HG03521 (cell line): Measurements from ENCODE around the gene NAALADL2.

ENCODE experiments used
- ATAC-seq: cut with Tn5 transposase; IDR thresholded peaks from one replicate; pipeline ENCODE4 v1.9.1; 2021; ENCODE audit warnings: mild to moderate bottlenecking, moderate library complexity; ENCODE audit not compliant: unreplicated experiment

The NAALADL2 gene

GRCh38 chr3:175619369-175619768 lies 760.2 kb downstream of the NAALADL2 start:
- no peak for ATAC-seq

- ATAC-seq = no peak
Measured at GRCh38 chr3:175620093-175620492, 761.0 kb downstream of the NAALADL2 start.

GRCh38 chr3:175620532-175620931 lies 761.4 kb downstream of the NAALADL2 start:
- ATAC-seq = no peak

GRCh38 chr3:175640958-175641357 lies 781.8 kb downstream of the NAALADL2 start:
- no peak for ATAC-seq

GRCh38 chr3:175646865-175647264 lies 787.7 kb downstream of the NAALADL2 start:
- no peak for ATAC-seq

GRCh38 chr3:175648899-175649298 lies 789.8 kb downstream of the NAALADL2 start:
- no peak for ATAC-seq

- no peak for ATAC-seq
Measured at GRCh38 chr3:175651716-175652115, 792.6 kb downstream of the NAALADL2 start.

- no peak for ATAC-seq
Measured at GRCh38 chr3:175655351-175655750, 796.2 kb downstream of the NAALADL2 start.

- ATAC-seq = no peak
Measured at GRCh38 chr3:175656461-175656860, 797.3 kb downstream of the NAALADL2 start.

GRCh38 chr3:175659670-175660350 lies 800.7 kb downstream of the NAALADL2 start:
- ATAC-seq = no peak

- ATAC-seq = no peak
Measured at GRCh38 chr3:175662815-175663214, 803.7 kb downstream of the NAALADL2 start.

- ATAC-seq = no peak
Measured at GRCh38 chr3:175664911-175665310, 805.8 kb downstream of the NAALADL2 start.

GRCh38 chr3:175668300-175668699 lies 809.2 kb downstream of the NAALADL2 start:
- ATAC-seq = no peak

GRCh38 chr3:175670557-175670956 lies 811.4 kb downstream of the NAALADL2 start:
- no peak for ATAC-seq

GRCh38 chr3:175672119-175672689 lies 813.1 kb downstream of the NAALADL2 start:
- no peak for ATAC-seq

GRCh38 chr3:175679568-175679967 lies 820.4 kb downstream of the NAALADL2 start:
- no peak for ATAC-seq

GRCh38 chr3:175692256-175692655 lies 833.1 kb downstream of the NAALADL2 start:
- ATAC-seq = no peak

GRCh38 chr3:175695251-175695650 lies 836.1 kb downstream of the NAALADL2 start:
- ATAC-seq = no peak

GRCh38 chr3:175702956-175703355 lies 843.8 kb downstream of the NAALADL2 start:
- ATAC-seq = no peak

- ATAC-seq = no peak
Measured at GRCh38 chr3:175704366-175705055, 845.4 kb downstream of the NAALADL2 start.

- ATAC-seq = no peak
Measured at GRCh38 chr3:175713268-175713667, 854.1 kb downstream of the NAALADL2 start.

- no peak for ATAC-seq
Measured at GRCh38 chr3:175716446-175716845, 857.3 kb downstream of the NAALADL2 start.
